Activated CD8-positive, alpha-beta T cell treated with anti-CD3 and anti-CD28 coated beads, Interleukin-2, amount 10 ng/mL, durations not matched to agents 7 days and 5 days (primary cell): ENCODE data around the gene C1QA. TPM values are rescaled to one million over a fixed set of nuclear protein-coding genes. Genes with fewer than 3 reads are reported as not detected.

Source experiments
- ATAC-seq: fragments of 150-1000 bp; cut with Tn5 transposase; one replicate; pipeline ENCODE4 v1.10.0; 2021; ENCODE audit warnings: moderate library complexity
- CTCF ChIA-PET: fragments of 350-600 bp; sonication (Branson Sonifier 250); formaldehyde crosslinking; loops from one replicate; lab custom pipeline; 2021; ENCODE audit warnings: antibody characterized with exemption; lab: Charles Lee
- POLR2A ChIA-PET: fragments of 350-600 bp; sonication (Branson Sonifier 250); formaldehyde crosslinking; loops from one replicate; lab custom pipeline; 2021; ENCODE audit warnings: antibody characterized with exemption; lab: Charles Lee
- DNase-seq: peaks from one replicate; pipeline ENCODE4 v3.0.0-alpha.2; 2020
- H3K27ac Mint-ChIP-seq: one replicate; pipeline ENCODE4 v1.8.0; 2021; ENCODE audit warnings: mild to moderate bottlenecking, mixed read lengths
- H3K27me3 Mint-ChIP-seq: one replicate; pipeline ENCODE4 v1.8.0; 2021; ENCODE audit warnings: low read depth, mixed read lengths
- H3K36me3 Mint-ChIP-seq: one replicate; pipeline ENCODE4 v1.8.0; 2021; ENCODE audit warnings: low read depth, mixed read lengths
- H3K4me1 Mint-ChIP-seq: one replicate; pipeline ENCODE4 v1.8.0; 2021; ENCODE audit warnings: low read depth, mixed read lengths
- H3K4me3 Mint-ChIP-seq: one replicate; pipeline ENCODE4 v1.8.0; 2021; ENCODE audit warnings: mild to moderate bottlenecking, mixed read lengths
- H3K9me3 Mint-ChIP-seq: one replicate; pipeline ENCODE4 v1.8.0; 2022; ENCODE audit warnings: mixed read lengths; ENCODE audit not compliant: insufficient read depth
- total RNA-seq, 2 experiments: library from RNA; stranded (reverse); gene quantifications; one replicate each; pipeline ENCODE4 v1.2.3, GENCODE V29; 2021

Gene C1QA
- total RNA-seq, 2 experiments from 2014 or later: not detected

DNA sequence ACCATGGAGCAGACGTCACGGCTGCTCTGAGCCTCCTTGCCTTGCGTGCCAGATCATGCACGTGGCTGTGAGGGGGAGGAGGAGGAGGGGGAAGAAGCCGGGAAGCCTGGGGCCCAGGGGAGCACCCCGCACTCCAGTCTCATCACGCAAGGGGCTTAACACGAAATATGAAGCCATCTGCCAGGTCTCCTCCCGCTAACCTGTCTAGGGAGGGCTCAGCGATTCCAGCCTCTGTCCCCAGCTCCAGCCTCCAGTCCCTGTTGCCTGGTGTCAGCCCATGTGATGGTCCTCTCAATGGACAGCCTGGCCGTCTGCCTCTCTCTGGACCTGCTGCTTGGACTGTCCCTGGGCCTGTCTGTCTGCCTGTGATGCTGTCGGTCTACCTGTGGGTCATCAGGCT is 22.5 kb upstream of the C1QA start:
- no peak overlapping the region for H3K4me3 Mint-ChIP-seq
- CTCF ChIA-PET: no interaction called here
- ATAC-seq: no peak
- H3K36me3 Mint-ChIP-seq: no peaks in the 10 kb centered on the region
- H3K4me1 Mint-ChIP-seq: no peaks in the 10 kb centered on the region
- H3K27ac Mint-ChIP-seq: no peak overlapping the region
- POLR2A ChIA-PET: no interaction called here
- no peak for DNase-seq
- H3K9me3 Mint-ChIP-seq: no peaks in the 10 kb centered on the region
- H3K27me3 Mint-ChIP-seq: no peaks in the 10 kb centered on the region

- no peaks in the 10 kb centered on the region for H3K36me3 Mint-ChIP-seq
- CTCF ChIA-PET: no interaction called here
- DNase-seq (no peak), ATAC-seq (no peak)
- no peaks in the 10 kb centered on the region for H3K9me3 Mint-ChIP-seq
- H3K27me3 Mint-ChIP-seq: peaks cover 3% of the 10 kb centered on the region
- POLR2A ChIA-PET: no interaction called here
- no peaks in the 10 kb centered on the region for H3K4me1 Mint-ChIP-seq
- H3K27ac Mint-ChIP-seq: no peak overlapping the region
- H3K4me3 Mint-ChIP-seq: no peak overlapping the region
Observed at GRCh38 chr1:22615886-22616285, 20.5 kb upstream of the C1QA start.

DNA sequence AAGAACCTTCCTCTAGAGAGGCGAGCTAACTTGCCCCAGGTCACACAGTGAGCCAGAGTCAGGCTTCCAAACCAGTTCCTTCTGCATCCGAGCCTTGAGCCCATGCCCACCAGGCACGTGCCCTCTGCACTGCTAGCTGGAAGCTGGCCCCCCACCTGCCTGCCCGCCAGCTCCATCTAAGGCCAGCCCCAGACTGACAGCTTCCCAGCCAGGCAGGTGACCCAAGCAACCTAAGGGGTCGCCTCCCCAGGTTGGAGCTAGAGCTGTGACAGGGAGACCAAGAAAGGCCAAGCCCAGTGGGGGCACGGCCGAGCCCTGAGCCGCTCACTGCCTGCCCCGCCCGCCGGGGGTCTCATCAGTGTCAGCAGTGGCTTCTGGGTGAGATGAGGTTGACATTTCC is 19.9 kb upstream of the C1QA start:
- no peak for ATAC-seq
- POLR2A ChIA-PET: no interaction called here

DNA sequence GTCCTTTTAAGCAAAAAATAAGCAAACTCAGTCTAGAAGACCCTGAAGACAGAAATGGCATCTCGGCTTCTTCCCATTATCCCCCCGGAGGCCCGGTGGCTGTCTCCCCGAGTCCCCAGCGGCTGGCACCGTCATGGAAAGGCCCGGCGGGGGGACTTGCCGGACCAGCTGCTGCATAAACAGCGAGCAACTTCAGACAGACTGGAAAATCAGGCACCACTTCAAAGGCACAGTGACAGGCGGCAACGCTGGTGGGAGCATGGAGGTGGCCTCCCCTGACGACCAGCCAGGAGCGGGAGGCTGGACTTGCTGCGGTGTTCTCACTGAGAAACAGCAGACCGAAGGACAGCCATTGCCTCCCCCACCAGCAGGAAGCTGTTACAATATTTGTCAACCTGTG is 18.4 kb upstream of the C1QA start:
- Mint-ChIP-seq H3K4me3 (no peak overlapping the region), H3K27ac (no peak overlapping the region), H3K27me3 (peaks cover 3% of the 10 kb centered on the region), H3K4me1 (no peaks in the 10 kb centered on the region), H3K9me3 (no peaks in the 10 kb centered on the region), H3K36me3 (no peaks in the 10 kb centered on the region)
- ChIA-PET POLR2A (no interaction called here), CTCF (no interaction called here)
- ATAC-seq (no peak), DNase-seq (no peak)

More for the DNA sequence above, 19.9 kb upstream of the C1QA start:
- no peak overlapping the region for H3K4me3 Mint-ChIP-seq
- DNase-seq: no peak
- peaks cover 3% of the 10 kb centered on the region for H3K27me3 Mint-ChIP-seq
- no peak overlapping the region for H3K27ac Mint-ChIP-seq
- CTCF ChIA-PET: no interaction called here
- H3K9me3 Mint-ChIP-seq: no peaks in the 10 kb centered on the region
- no peaks in the 10 kb centered on the region for H3K4me1 Mint-ChIP-seq
- H3K36me3 Mint-ChIP-seq: no peaks in the 10 kb centered on the region

- CTCF ChIA-PET: no interaction called here
- no peak for ATAC-seq
- DNase-seq: no peak
- peaks cover 3% of the 10 kb centered on the region for H3K27me3 Mint-ChIP-seq
- H3K9me3 Mint-ChIP-seq: no peaks in the 10 kb centered on the region
- no peak overlapping the region for H3K27ac Mint-ChIP-seq
- POLR2A ChIA-PET: no interaction called here
- H3K4me1 Mint-ChIP-seq: no peaks in the 10 kb centered on the region
- no peaks in the 10 kb centered on the region for H3K36me3 Mint-ChIP-seq
- no peak overlapping the region for H3K4me3 Mint-ChIP-seq
Observed at GRCh38 chr1:22619252-22619651, 17.2 kb upstream of the C1QA start.

DNA sequence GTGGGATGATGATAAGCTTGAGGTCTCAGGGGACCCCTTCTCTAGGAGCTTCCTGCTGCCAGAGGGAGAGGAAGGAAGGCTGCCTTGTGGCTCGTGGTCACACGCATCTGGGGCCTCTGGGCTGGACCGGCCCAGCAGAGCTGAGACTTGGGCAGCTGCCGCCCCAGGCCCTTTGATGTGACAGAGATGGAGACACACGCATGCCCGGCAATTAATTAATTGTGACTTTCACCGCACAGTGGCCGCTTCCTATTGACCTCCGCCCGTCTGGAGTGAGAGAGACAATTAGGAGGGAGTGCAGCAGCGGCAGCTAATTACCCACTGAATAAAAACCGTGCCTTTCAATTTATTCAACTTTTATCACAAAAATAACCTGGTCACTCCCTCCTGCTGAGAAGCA is 16.6 kb upstream of the C1QA start:
- H3K4me1 Mint-ChIP-seq: no peaks in the 10 kb centered on the region
- ATAC-seq: no peak
- peaks cover 3% of the 10 kb centered on the region for H3K27me3 Mint-ChIP-seq

DNA sequence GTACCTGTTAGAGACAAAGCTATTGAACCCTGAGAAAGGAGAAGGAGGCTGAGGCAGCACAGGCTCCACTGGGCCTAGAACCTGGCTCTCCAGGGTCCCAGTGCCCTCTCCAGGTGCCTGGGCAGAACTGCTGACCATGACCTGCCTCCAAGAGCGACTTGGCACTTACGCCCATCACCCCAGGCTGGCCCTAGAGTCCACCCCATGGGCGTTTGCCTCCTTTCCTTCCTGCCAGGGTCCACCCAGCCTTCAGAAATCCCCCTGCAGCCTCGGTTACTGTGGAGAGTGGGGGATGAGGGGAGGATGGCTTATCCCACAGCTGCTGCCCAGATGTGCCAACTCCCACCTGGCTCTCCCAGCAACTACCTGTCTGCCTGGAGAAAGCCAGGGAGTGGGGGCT is 14.7 kb upstream of the C1QA start:
- no peak overlapping the region for H3K4me3 Mint-ChIP-seq
- ChIA-PET CTCF (no interaction called here), POLR2A (no interaction called here)
- no peaks in the 10 kb centered on the region for H3K36me3 Mint-ChIP-seq
- no peaks in the 10 kb centered on the region for H3K9me3 Mint-ChIP-seq
- H3K4me1 Mint-ChIP-seq: no peaks in the 10 kb centered on the region
- H3K27ac Mint-ChIP-seq: no peak overlapping the region
- DNase-seq (no peak), ATAC-seq (no peak)
- peaks cover 8% of the 10 kb centered on the region for H3K27me3 Mint-ChIP-seq

More for the DNA sequence above, 16.6 kb upstream of the C1QA start:
- no peak for DNase-seq
- POLR2A ChIA-PET: no interaction called here
- CTCF ChIA-PET: no interaction called here
- H3K4me3 Mint-ChIP-seq: no peak overlapping the region
- H3K27ac Mint-ChIP-seq: no peak overlapping the region
- H3K9me3 Mint-ChIP-seq: no peaks in the 10 kb centered on the region
- no peaks in the 10 kb centered on the region for H3K36me3 Mint-ChIP-seq

DNA sequence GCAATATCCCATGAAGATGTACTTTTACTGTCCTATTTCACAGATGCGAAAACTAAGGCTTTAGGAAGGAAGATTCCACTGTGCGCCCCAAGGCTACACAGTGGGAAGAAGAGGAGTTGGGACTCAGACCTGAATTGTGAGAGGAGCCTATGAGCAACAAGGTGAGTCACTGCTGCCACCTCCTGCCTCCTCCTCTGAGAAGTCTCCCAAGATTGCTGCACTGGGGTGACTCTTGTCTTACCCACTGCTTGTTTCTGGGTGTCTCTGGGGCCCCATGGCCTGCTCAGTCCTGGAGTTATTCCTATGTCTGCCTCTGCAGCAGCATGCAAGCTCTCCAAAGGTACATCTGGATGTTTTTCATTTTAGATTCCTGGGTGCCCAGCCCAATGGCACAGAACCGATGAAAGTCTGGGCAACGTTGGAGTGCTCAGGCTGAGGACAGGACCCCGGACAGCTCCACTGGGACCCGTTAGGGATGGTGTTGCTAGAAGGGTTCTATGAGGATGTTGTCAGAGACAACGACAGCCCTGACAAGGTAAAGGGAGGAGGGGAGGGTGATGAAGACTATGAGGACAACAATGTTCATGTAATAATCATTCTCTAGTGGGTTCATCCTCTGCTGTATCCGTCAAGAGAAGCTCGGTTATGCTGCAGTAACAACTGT is 11.0 kb upstream of the C1QA start:
- H3K9me3 Mint-ChIP-seq: no peaks in the 10 kb centered on the region
- CTCF ChIA-PET: no interaction called here
- ATAC-seq: no peak
- POLR2A ChIA-PET: no interaction called here
- H3K27ac Mint-ChIP-seq: no peak overlapping the region
- peaks cover 15% of the 10 kb centered on the region for H3K27me3 Mint-ChIP-seq
- no peaks in the 10 kb centered on the region for H3K36me3 Mint-ChIP-seq
- no peak for DNase-seq
- H3K4me1 Mint-ChIP-seq: no peaks in the 10 kb centered on the region
- no peak overlapping the region for H3K4me3 Mint-ChIP-seq

- Mint-ChIP-seq H3K27ac (no peak overlapping the region), H3K4me1 (no peaks in the 10 kb centered on the region), H3K9me3 (no peaks in the 10 kb centered on the region), H3K4me3 (no peak overlapping the region), H3K36me3 (no peaks in the 10 kb centered on the region), H3K27me3 (peaks cover 15% of the 10 kb centered on the region)
- DNase-seq (no peak), ATAC-seq (no peak)
- ChIA-PET POLR2A (no interaction called here), CTCF (no interaction called here)
Observed at GRCh38 chr1:22626237-22627157, 9.9 kb upstream of the C1QA start.

- H3K9me3 Mint-ChIP-seq: no peaks in the 10 kb centered on the region
- no peaks in the 10 kb centered on the region for H3K36me3 Mint-ChIP-seq
- no peak overlapping the region for H3K27ac Mint-ChIP-seq
- peaks cover 18% of the 10 kb centered on the region for H3K27me3 Mint-ChIP-seq
- DNase-seq: no peak
- H3K4me3 Mint-ChIP-seq: no peak overlapping the region
- POLR2A ChIA-PET: no interaction called here
- no peaks in the 10 kb centered on the region for H3K4me1 Mint-ChIP-seq
- no peak for ATAC-seq
- CTCF ChIA-PET: no interaction called here
Observed at GRCh38 chr1:22627331-22627730, 9.1 kb upstream of the C1QA start.

- ATAC-seq (no peak), DNase-seq (no peak)
- Mint-ChIP-seq H3K36me3 (no peaks in the 10 kb centered on the region), H3K4me3 (no peak overlapping the region), H3K9me3 (no peaks in the 10 kb centered on the region), H3K27ac (no peak overlapping the region), H3K4me1 (no peaks in the 10 kb centered on the region), H3K27me3 (peaks cover 20% of the 10 kb centered on the region)
- ChIA-PET CTCF (no interaction called here), POLR2A (no interaction called here)
Observed at GRCh38 chr1:22628698-22629444, 7.6 kb upstream of the C1QA start.

GRCh38 chr1:22629886-22630285 is 6.5 kb upstream of the C1QA start:
- H3K4me3 Mint-ChIP-seq: no peak overlapping the region
- DNase-seq: no peak
- ATAC-seq: no peak
- POLR2A ChIA-PET: no interaction called here
- H3K9me3 Mint-ChIP-seq: no peaks in the 10 kb centered on the region
- CTCF ChIA-PET: no interaction called here
- no peaks in the 10 kb centered on the region for H3K4me1 Mint-ChIP-seq
- H3K36me3 Mint-ChIP-seq: no peaks in the 10 kb centered on the region
- H3K27me3 Mint-ChIP-seq: peaks cover 20% of the 10 kb centered on the region
- no peak overlapping the region for H3K27ac Mint-ChIP-seq
